ENCODE measurements around the gene SNX10.

The SNX10 gene

GRCh38 chr7:26423436-26423835 lies 131.8 kb downstream of the SNX10 start:
- in situ Hi-C loops (cut with MboI; ENCODE audit: low sequenced_read_pairs, unreplicated experiment) = no loop called here
- TF ChIP-seq CTCF (IDR thresholded peaks at IDR 0.05; ENCODE audit: borderline replicate concordance, control extremely low read depth, extremely low read depth, insufficient read depth, missing control alignments) = no peak
- DNase-seq (ENCODE audit: low spot score) = no peak

Measured in GM13976 (cell line).